Activated CD4-positive, alpha-beta T cell treated with anti-CD3 and anti-CD28 coated beads for 36 hours (primary cell): ENCODE data around the gene CES3. TPM values are rescaled to one million over a fixed set of nuclear protein-coding genes. Genes with fewer than 3 reads are reported as not detected.
"Not testable (repeated sequence)": the region's sequence is repeated elsewhere in the genome, so short reads cannot be mapped to it uniquely, and the experiment has no call there.

Experiments
- ATAC-seq: fragments of 200-7000 bp; cut with Tn5 transposase; one replicate; pipeline ENCODE4 v1.10.0; 2021; ENCODE audit warnings: mild to moderate bottlenecking, moderate library complexity
- CTCF ChIA-PET: fragments of 350-600 bp; sonication (Branson Sonifier 250); formaldehyde crosslinking; loops from one replicate; lab custom pipeline; 2021; ENCODE audit warnings: antibody characterized with exemption; lab: Charles Lee
- POLR2A ChIA-PET: fragments of 350-600 bp; sonication (Branson Sonifier 250); formaldehyde crosslinking; loops from one replicate; lab custom pipeline; 2021; ENCODE audit warnings: antibody characterized with exemption, inconsistent platforms; lab: Charles Lee
- DNase-seq: peaks from one replicate; pipeline ENCODE4 v3.0.0-alpha.2; 2020
- H3K27ac Mint-ChIP-seq: one replicate; pipeline ENCODE4 v1.8.0; 2021; ENCODE audit warnings: mixed read lengths
- H3K27me3 Mint-ChIP-seq: one replicate; pipeline ENCODE4 v1.8.0; 2021; ENCODE audit warnings: mixed read lengths
- H3K36me3 Mint-ChIP-seq: one replicate; pipeline ENCODE4 v1.8.0; 2021; ENCODE audit warnings: low read depth, mixed read lengths
- H3K4me1 Mint-ChIP-seq: one replicate; pipeline ENCODE4 v1.8.0; 2021; ENCODE audit warnings: mixed read lengths
- H3K4me3 Mint-ChIP-seq: one replicate; pipeline ENCODE4 v1.8.0; 2021; ENCODE audit warnings: mild to moderate bottlenecking, moderate library complexity, mixed read lengths
- H3K9me3 Mint-ChIP-seq: one replicate; pipeline ENCODE4 v1.8.0; 2021; ENCODE audit warnings: low read depth, mixed read lengths
- intact Hi-C, 2 experiments: fragments of 100-400 bp; cut with DNase I in 1 of 2; cut with micrococcal nuclease in 1 of 2; formaldehyde crosslinking; loops; one replicate each; pipeline versions ENCODE4 v1.14.2 to v1.15.1; 2022 to 2024; cut with DNase I, micrococcal nuclease
- total RNA-seq, 2 experiments: library from RNA; stranded (reverse); gene quantifications; one replicate each; pipeline ENCODE4 v1.2.3, GENCODE V29; 2021

CES3 gene
- total RNA-seq, 2 experiments from 2014 or later, result 1.6 to 1.9 TPM

DNA sequence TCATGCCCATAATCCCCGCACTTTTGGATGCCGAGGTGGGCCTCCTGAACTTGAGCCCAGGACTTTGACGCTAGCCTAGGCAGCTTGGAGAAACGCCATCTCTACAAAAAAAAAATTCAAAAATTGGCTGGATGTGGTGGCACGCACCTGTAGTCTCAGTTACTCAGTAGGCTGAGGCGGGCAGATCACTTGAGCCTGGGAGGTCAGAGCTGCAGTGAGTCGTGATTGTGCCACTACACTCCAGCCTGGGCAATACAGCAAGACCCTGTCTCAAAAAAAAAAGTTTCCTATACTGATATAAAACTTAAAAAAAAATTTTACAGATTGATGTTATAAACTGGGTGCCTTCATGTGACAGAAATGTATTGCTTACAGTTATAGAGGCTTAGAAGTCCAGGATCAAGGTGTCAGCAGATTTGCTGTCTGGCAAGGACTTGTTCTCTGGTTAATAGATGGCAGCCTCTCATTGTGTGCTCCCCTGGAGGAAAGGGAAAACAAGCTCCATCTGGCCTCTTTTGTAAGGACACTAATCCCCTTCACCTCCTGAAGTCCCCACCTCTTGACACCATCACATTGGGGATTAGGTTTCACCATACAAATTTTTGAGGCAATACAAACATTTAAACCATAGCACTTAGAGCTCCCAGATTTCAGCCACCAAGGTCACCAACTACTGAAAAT lies 8.5 kb upstream of the CES3 start:
- POLR2A ChIA-PET, result no interaction called here

DNA sequence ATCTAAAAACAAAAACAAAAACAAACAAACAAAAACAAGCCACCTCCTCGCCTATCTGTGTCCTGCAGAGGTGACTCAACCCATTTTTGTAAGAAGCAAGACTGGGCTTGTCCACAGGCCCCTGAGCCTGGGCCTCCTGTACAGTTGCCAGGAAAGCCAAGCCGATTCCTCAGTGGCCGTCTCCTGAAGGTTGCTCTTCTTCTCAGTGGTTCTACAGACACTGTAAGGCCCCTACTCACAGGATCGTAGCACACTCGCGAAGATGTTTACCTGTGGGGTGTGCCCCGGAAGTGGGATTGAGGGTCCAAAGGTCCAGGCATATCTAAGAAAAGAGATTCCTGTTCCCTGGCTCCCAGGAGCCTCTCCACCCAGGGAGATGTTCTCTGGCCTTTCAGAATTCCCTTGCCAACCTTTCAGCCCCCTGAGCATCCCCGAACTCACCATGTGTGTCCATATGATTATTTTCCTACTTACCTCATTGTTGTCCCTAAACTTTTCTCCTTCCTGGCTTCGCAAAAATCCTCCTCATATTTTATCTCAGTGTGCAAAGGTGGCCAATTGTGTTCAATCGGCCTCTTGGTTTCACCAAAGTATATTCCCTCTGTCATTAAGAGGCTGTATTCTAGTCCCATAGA lies 7.5 kb upstream of the CES3 start:
- ATAC-seq (no peak), DNase-seq (no peak)
- ChIA-PET CTCF (interaction anchor here (0.6 to 2.5 kb wide), 30 partner anchors 9 to 432 kb away, joined by 3 to 19 read pairs (median 4); partner anchors contain the start of genes B3GNT9, FBXL8 and TRADD), POLR2A (interaction anchor here (1.1 kb wide), 1 partner anchor 13 kb away, joined by 3 read pairs; no protein-coding TSS in a partner anchor)
- Mint-ChIP-seq H3K4me1 (peaks cover 11% of the 10 kb centered on the region), H3K27me3 (peaks cover 33% of the 10 kb centered on the region), H3K36me3 (no peaks in the 10 kb centered on the region), H3K9me3 (peaks cover 6% of the 10 kb centered on the region), H3K27ac (no peak overlapping the region), H3K4me3 (no peak overlapping the region)
- intact Hi-C loops, result loop anchor here in 1 of 2 experiments (1.0 kb wide), 4 partner anchors 24 to 232 kb away; no protein-coding TSS in a partner anchor

More for the DNA sequence above, 8.5 kb upstream of the CES3 start:
- Mint-ChIP-seq H3K27me3 (peaks cover 39% of the 10 kb centered on the region), H3K36me3 (no peaks in the 10 kb centered on the region), H3K27ac (no peak overlapping the region), H3K4me3 (no peak overlapping the region), H3K4me1 (peaks cover 16% of the 10 kb centered on the region), H3K9me3 (peaks cover 6% of the 10 kb centered on the region)
- no peak for DNase-seq
- CTCF ChIA-PET, result interaction anchor here (0.6 to 2.5 kb wide), 12 partner anchors 14 to 431 kb away, joined by 3 to 14 read pairs (median 4); no protein-coding TSS in a partner anchor
- intact Hi-C loops, result no loop called here
- ATAC-seq, result no peak

DNA sequence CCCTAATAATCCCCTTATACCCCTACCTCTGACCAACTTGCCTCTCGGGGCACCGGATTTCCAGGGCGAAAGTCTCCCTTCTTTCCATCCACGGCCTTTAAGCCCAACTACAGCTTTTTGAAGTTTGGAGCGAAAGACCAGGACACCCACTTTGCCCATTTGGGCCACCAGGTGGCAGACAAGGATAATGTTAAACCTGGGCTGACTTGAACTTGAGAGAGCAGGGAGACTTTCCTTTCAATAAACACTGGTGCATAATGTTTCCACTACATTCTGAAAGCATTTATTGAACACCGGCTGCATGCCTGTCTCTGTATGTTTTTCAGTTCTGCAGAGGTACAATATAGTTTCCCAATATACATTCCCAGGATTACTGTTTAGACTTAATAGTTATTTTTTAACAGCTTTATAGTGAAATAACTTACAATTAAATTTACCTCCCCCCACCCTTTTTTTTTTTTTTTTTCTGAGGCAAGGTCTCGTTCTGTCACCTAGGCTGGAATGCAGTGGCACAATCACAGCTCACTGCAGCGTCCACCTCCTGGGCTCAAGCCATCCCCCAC lies 6.9 kb upstream of the CES3 start:
- peaks cover 9% of the 10 kb centered on the region for H3K4me1 Mint-ChIP-seq
- H3K36me3 Mint-ChIP-seq, result no peaks in the 10 kb centered on the region
- peak; percentile 85 for ATAC-seq
- ChIA-PET CTCF (interaction anchor here (0.7 to 2.5 kb wide), 26 partner anchors 9 to 330 kb away, joined by 3 to 19 read pairs (median 4); partner anchors contain the start of genes B3GNT9, FBXL8 and TRADD), POLR2A (interaction anchor here (1.1 kb wide), 1 partner anchor 14 kb away, joined by 3 read pairs; no protein-coding TSS in a partner anchor)
- DNase-seq, result peak; percentile 87
- intact Hi-C loops, result loop anchor here in 1 of 2 experiments (1.0 kb wide), 4 partner anchors 23 to 231 kb away; no protein-coding TSS in a partner anchor
- peaks cover 6% of the 10 kb centered on the region for H3K9me3 Mint-ChIP-seq
- no peak overlapping the region for H3K27ac Mint-ChIP-seq
- H3K27me3 Mint-ChIP-seq, result peaks cover 28% of the 10 kb centered on the region
- H3K4me3 Mint-ChIP-seq, result no peak overlapping the region

DNA sequence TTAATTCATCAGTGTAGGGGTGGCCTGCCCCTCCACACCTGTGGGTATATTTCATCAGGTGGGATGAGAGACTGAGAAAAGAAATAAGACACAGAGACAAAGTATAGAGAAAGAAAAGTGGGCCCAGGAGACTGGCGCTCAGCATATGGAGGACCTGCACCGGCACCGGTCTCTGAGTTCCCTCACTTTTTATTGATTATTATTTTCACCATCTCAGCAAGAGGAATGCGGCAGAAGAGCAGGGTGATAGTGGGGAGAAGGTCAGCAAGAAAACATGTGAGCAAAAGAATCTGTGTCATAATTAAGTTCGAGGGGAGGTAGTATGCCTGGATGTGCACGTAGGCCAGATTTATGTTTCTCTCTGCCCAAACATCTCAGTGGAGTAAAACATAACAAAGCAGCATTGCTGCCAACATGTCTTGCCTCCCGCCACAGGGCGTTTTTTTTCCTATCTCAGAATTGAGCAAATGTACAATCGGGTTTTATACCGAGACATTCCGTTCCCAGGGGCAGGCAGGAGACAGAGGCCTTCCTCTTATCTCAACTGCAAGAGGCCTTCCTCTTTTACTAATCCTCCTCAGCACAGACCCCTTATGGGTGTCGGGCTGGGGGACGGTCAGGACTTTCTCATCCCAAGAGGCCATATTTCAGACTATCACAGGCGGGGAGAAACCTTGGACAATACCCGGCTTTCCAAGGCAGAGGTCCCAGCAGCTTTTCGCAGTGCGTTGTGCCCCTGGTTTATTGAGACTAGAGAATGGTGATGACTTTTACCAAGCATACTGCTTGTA lies 5.5 kb upstream of the CES3 start:
- ATAC-seq, H3K4me3 Mint-ChIP-seq, H3K9me3 Mint-ChIP-seq, intact Hi-C loops, DNase-seq, H3K27ac Mint-ChIP-seq, POLR2A ChIA-PET, H3K4me1 Mint-ChIP-seq, H3K36me3 Mint-ChIP-seq: not testable (repeated sequence)
- peaks cover 21% of the 10 kb centered on the region for H3K27me3 Mint-ChIP-seq
- CTCF ChIA-PET, result interaction anchor here (1.1 to 1.2 kb wide), 2 partner anchors 16 to 19 kb away, joined by 3 to 4 read pairs; no protein-coding TSS in a partner anchor

DNA sequence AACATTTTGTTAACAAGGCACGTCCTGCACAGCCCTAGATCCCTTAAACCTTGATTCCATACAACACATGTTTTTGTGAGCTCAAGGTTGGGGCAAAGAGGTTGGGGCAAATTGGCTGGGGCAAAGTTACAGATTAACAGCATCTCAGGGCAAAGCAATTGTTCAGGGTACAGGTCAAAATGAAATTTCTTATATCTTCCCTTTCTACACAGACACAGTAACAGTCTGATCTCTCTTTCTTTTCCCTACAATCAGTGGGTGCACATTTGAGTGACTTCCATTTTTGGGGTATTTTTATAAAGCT lies 5.0 kb upstream of the CES3 start:
- peaks cover 20% of the 10 kb centered on the region for H3K27me3 Mint-ChIP-seq
- H3K4me1 Mint-ChIP-seq, ATAC-seq, POLR2A ChIA-PET, intact Hi-C loops, H3K4me3 Mint-ChIP-seq, H3K27ac Mint-ChIP-seq, H3K36me3 Mint-ChIP-seq, H3K9me3 Mint-ChIP-seq, DNase-seq: not testable (repeated sequence)
- CTCF ChIA-PET, result interaction anchor here (0.6 to 1.2 kb wide), 4 partner anchors 17 to 247 kb away, joined by 3 to 4 read pairs (median 3); no protein-coding TSS in a partner anchor

DNA sequence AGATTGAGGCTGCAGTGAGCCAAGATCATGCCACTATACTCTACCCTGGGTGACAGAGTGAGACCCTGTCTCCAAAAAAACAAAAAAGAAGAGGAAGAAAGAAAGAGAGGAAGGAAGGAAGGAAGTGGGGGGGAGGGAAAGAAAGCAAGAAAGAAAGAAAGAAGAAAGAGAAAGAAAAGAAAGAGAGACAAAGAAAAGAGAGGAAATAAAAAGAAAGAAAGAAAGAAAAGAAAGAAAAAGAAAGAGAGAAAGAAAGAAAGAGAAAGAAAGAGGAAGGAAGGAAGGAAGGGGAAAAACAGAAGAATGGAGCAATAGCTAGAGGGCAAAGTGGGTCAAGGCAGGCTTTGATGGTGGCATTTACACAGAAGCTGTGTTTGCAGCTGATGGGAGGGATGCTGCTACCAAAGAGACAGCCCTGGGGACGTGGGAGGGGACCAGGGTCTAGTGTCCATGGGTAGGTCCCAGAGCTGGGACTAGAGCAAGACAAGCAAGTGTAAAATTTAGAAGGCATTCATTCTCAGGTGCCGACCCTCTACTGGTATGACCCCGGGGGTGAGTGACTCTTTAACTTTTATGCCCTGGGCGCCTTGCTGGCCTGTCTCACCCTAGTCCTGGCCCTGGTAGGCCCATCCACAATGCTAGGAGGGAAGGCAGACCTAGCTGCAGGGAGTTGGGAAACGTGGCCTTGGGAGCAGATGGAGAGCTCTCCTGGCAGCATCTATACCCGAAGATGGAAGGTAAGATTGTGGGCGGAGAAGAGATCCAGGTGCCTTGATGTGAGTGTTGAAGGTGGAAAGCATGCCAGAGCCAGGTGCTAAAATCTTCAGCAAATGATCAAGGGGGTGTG lies 2.0 kb upstream of the CES3 start:
- H3K27me3 Mint-ChIP-seq, result peaks cover under 1% of the 10 kb centered on the region
- H3K4me1 Mint-ChIP-seq, result peaks cover 13% of the 10 kb centered on the region
- ATAC-seq (no peak), DNase-seq (no peak)
- H3K27ac Mint-ChIP-seq, result peak overlapping the region; percentile 16
- no peaks in the 10 kb centered on the region for H3K36me3 Mint-ChIP-seq
- no peak overlapping the region for H3K4me3 Mint-ChIP-seq
- ChIA-PET CTCF (interaction anchor here (0.5 to 2.5 kb wide), 19 partner anchors 10 to 1215 kb away, joined by 3 to 10 read pairs (median 4); no protein-coding TSS in a partner anchor), POLR2A (no interaction called here)
- intact Hi-C loops, result no loop called here
- no peaks in the 10 kb centered on the region for H3K9me3 Mint-ChIP-seq

DNA sequence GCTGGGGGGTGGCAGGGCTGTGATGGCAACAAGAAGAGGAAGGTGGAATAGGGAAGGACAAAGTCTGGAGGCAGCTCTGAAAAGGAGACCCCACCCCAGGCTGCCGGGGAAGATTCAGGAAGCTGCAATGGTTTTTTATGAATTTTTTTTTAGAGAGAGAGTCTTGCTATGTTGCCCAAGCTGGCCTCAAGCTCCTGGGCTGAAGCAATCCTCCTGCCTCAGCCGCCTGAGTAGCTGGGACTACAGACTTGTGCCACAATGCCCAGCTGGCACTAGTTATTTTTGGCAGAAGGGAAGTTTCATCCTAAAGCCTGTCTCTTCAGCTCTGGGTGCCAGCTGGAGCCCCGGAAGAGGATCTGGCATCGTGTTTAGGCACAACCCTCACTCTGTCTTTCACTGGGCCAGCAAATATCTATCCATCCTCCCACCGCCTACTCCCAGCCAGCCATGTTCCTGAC lies 1.3 kb upstream of the CES3 start:
- DNase-seq (no peak), ATAC-seq (no peak)
- ChIA-PET POLR2A (no interaction called here), CTCF (interaction anchor here (0.5 to 2.5 kb wide), 16 partner anchors 11 to 1214 kb away, joined by 3 to 10 read pairs (median 4); no protein-coding TSS in a partner anchor)
- Mint-ChIP-seq H3K36me3 (no peaks in the 10 kb centered on the region), H3K27me3 (no peaks in the 10 kb centered on the region), H3K9me3 (no peaks in the 10 kb centered on the region), H3K4me3 (no peak overlapping the region), H3K27ac (no peak overlapping the region), H3K4me1 (peaks cover 13% of the 10 kb centered on the region)
- intact Hi-C loops, result no loop called here

DNA sequence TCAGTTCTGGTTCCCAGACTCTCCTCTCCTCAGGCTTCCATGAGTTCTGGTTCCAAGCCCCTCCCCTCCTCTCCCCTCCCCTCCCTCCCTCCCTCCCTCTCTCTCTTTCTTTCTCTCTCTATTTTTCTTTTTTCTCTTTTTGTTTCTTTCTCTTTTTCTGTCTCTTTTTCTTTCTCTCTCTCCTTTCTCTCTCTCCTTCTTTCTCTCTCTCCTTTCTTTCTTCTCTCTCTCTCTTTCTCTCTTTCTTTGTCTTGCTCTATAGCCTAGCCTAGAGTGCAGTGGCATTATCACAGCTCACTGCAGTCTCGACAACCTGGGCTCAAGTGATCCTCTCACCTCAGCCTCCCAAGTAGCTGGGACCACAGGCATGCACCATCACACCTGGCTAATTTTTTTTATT lies 796 bp upstream of the CES3 start:
- intact Hi-C loops, result no loop called here
- Mint-ChIP-seq H3K36me3 (no peaks in the 10 kb centered on the region), H3K4me1 (peaks cover 13% of the 10 kb centered on the region), H3K4me3 (no peak overlapping the region), H3K27me3 (no peaks in the 10 kb centered on the region), H3K27ac (no peak overlapping the region), H3K9me3 (no peaks in the 10 kb centered on the region)
- ChIA-PET POLR2A (no interaction called here), CTCF (interaction anchor here (0.6 to 2.5 kb wide), 12 partner anchors 11 to 195 kb away, joined by 3 to 10 read pairs (median 4); no protein-coding TSS in a partner anchor)
- DNase-seq (no peak), ATAC-seq (no peak)

DNA sequence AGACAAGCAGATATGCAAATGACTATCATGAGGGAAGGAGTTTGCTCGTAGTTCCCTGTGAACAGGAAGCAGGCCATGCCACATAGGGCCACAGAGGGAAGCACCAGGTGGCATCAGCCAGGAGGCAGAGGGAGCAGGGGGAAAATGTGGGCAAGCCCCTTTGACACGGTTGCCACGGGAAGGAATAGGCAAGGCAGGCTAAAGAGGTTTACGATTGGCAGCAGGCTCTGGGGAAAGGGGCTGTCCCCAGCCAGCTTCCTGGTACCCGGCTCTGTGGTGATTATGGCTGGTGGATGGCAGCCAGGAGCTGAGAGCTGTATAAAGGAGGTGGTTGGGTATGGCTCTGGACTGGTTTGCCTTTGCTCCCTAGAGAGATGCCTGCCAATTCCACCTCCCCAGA lies 848 bp downstream of the CES3 start:
- Mint-ChIP-seq H3K4me1 (peaks cover 13% of the 10 kb centered on the region), H3K27me3 (no peaks in the 10 kb centered on the region), H3K36me3 (no peaks in the 10 kb centered on the region), H3K4me3 (no peak overlapping the region), H3K9me3 (no peaks in the 10 kb centered on the region), H3K27ac (peak overlapping the region; percentile 58)
- peak; percentile 47 for DNase-seq
- intact Hi-C loops, result no loop called here
- CTCF ChIA-PET, result interaction anchor here (0.5 to 2.1 kb wide), 10 partner anchors 9 to 519 kb away, joined by 3 to 8 read pairs (median 3); partner anchors contain the start of genes ATP6V0D1 and B3GNT9
- ATAC-seq, result peak; percentile 51
- POLR2A ChIA-PET, result no interaction called here

DNA sequence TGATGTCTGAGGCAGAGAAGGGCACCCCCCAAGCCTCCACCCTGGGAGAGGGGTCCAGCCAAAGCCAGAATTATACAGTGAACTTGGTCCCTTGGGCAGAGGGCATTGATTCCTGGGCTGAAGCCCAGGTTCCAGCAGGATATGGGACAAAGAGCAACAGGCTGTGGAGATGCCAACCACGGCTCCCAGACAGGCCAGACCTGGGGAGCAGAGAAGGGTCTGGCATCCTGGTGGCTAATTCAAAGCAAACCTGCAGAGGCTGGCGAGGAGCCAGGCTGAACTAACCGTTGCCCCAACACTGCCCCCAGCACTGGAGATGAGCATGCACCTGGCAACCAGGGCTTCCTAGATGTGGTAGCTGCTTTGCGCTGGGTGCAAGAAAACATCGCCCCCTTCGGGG lies 3.0 kb downstream of the CES3 start:
- Mint-ChIP-seq H3K4me1 (peaks cover 9% of the 10 kb centered on the region), H3K27ac (no peak overlapping the region), H3K4me3 (no peak overlapping the region), H3K27me3 (no peaks in the 10 kb centered on the region), H3K9me3 (no peaks in the 10 kb centered on the region), H3K36me3 (no peaks in the 10 kb centered on the region)
- CTCF ChIA-PET, result interaction anchor here (0.6 to 1.9 kb wide), 6 partner anchors 10 to 318 kb away, joined by 3 to 8 read pairs (median 4); no protein-coding TSS in a partner anchor
- ATAC-seq (no peak), DNase-seq (no peak)
- POLR2A ChIA-PET, result no interaction called here
- intact Hi-C loops, result no loop called here
